ENCODE measurements around the gene CDKN1C.

Gene CDKN1C

GRCh38 chr11:2892215-2892966, 6.8 kb upstream of the CDKN1C start:
- peak; percentile 85 for TF ChIP-seq CTCF (IDR thresholded peaks at IDR 0.05; ENCODE audit: insufficient read depth, low read depth, low read length, missing control alignments)
- peak overlapping the region; percentile 43 for H3K4me3 ChIP-seq (ENCODE audit: low read length)
- no peak for DNase-seq (ENCODE audit: low read depth)

GRCh38 chr11:2891326-2892214, 6.0 kb upstream of the CDKN1C start:
- no peak for TF ChIP-seq CTCF (IDR thresholded peaks at IDR 0.05; ENCODE audit: insufficient read depth, low read depth, low read length, missing control alignments)
- DNase-seq (ENCODE audit: low read depth), result no peak
- peak overlapping the region; percentile 43 for H3K4me3 ChIP-seq (ENCODE audit: low read length)

- no peak for TF ChIP-seq CTCF (IDR thresholded peaks at IDR 0.05; ENCODE audit: insufficient read depth, low read depth, low read length, missing control alignments)
- H3K4me3 ChIP-seq (ENCODE audit: low read length), result peak overlapping the region; percentile 25
- peak; percentile 62 for DNase-seq (ENCODE audit: low read depth)
Measured at GRCh38 chr11:2890466-2891294, 5.1 kb upstream of the CDKN1C start.

GRCh38 chr11:2889362-2890273, 4.0 kb upstream of the CDKN1C start:
- TF ChIP-seq CTCF (IDR thresholded peaks at IDR 0.05; ENCODE audit: insufficient read depth, low read depth, low read length, missing control alignments), result no peak
- no peak overlapping the region for H3K4me3 ChIP-seq (ENCODE audit: low read length)
- DNase-seq (ENCODE audit: low read depth), result no peak

GRCh38 chr11:2888266-2888968, 2.8 kb upstream of the CDKN1C start:
- DNase-seq (ENCODE audit: low read depth), result peak; percentile 82
- TF ChIP-seq CTCF (IDR thresholded peaks at IDR 0.05; ENCODE audit: insufficient read depth, low read depth, low read length, missing control alignments), result peak; percentile 99
- no peak overlapping the region for H3K4me3 ChIP-seq (ENCODE audit: low read length)

All from epithelial cell of esophagus (primary cell).